ENCODE results near the gene STK32B.

Gene STK32B

GRCh38 chr4:5469861-5470260 is 418.6 kb downstream of the STK32B start:
- no peaks in the 10 kb centered on the region for H3K36me3 ChIP-seq
- TF ChIP-seq, protein P1, sequence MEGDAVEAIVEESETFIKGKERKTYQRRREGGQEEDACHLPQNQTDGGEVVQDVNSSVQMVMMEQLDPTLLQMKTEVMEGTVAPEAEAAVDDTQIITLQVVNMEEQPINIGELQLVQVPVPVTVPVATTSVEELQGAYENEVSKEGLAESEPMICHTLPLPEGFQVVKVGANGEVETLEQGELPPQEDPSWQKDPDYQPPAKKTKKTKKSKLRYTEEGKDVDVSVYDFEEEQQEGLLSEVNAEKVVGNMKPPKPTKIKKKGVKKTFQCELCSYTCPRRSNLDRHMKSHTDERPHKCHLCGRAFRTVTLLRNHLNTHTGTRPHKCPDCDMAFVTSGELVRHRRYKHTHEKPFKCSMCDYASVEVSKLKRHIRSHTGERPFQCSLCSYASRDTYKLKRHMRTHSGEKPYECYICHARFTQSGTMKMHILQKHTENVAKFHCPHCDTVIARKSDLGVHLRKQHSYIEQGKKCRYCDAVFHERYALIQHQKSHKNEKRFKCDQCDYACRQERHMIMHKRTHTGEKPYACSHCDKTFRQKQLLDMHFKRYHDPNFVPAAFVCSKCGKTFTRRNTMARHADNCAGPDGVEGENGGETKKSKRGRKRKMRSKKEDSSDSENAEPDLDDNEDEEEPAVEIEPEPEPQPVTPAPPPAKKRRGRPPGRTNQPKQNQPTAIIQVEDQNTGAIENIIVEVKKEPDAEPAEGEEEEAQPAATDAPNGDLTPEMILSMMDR (IDR thresholded peaks at IDR 0.05; ENCODE audit: low read depth, low read length), result no peak
- H3K4me1 ChIP-seq, result no peaks in the 10 kb centered on the region
- no peak overlapping the region for H3K4me3 ChIP-seq (ENCODE audit: low read depth, low read length)
- no peak for DNase-seq
- H3K9me3 ChIP-seq, result no peaks in the 10 kb centered on the region
- H3K27me3 ChIP-seq, result no peaks in the 10 kb centered on the region

- no peaks in the 10 kb centered on the region for H3K4me1 ChIP-seq
- H3K27me3 ChIP-seq, result no peaks in the 10 kb centered on the region
- H3K9me3 ChIP-seq, result no peaks in the 10 kb centered on the region
- no peak for DNase-seq
- H3K36me3 ChIP-seq, result no peaks in the 10 kb centered on the region
- TF ChIP-seq, protein P1 (IDR thresholded peaks at IDR 0.05; ENCODE audit: low read depth, low read length), result no peak
- H3K4me3 ChIP-seq (ENCODE audit: low read depth, low read length), result no peak overlapping the region
These were observed 419.3 kb downstream of the STK32B start for GRCh38 chr4:5470318-5471198.

- Histone ChIP-seq H3K4me1 (no peaks in the 10 kb centered on the region), H3K9me3 (no peaks in the 10 kb centered on the region), H3K27me3 (no peaks in the 10 kb centered on the region), H3K36me3 (no peaks in the 10 kb centered on the region), H3K4me3 (ENCODE audit: low read depth, low read length) (no peak overlapping the region)
- TF ChIP-seq, protein P1 (IDR thresholded peaks at IDR 0.05; ENCODE audit: low read depth, low read length), result no peak
- DNase-seq, result no peak
These were observed 419.9 kb downstream of the STK32B start for GRCh38 chr4:5471206-5471605.

GRCh38 chr4:5471691-5472090 is 420.4 kb downstream of the STK32B start:
- Histone ChIP-seq H3K9me3 (no peaks in the 10 kb centered on the region), H3K27me3 (no peaks in the 10 kb centered on the region), H3K4me3 (ENCODE audit: low read depth, low read length) (no peak overlapping the region), H3K4me1 (no peaks in the 10 kb centered on the region), H3K36me3 (no peaks in the 10 kb centered on the region)
- DNase-seq, result no peak
- TF ChIP-seq, protein P1 (IDR thresholded peaks at IDR 0.05; ENCODE audit: low read depth, low read length), result no peak

- Histone ChIP-seq H3K9me3 (no peaks in the 10 kb centered on the region), H3K4me1 (no peaks in the 10 kb centered on the region), H3K27me3 (no peaks in the 10 kb centered on the region), H3K4me3 (ENCODE audit: low read depth, low read length) (no peak overlapping the region), H3K36me3 (no peaks in the 10 kb centered on the region)
- TF ChIP-seq, protein P1 (IDR thresholded peaks at IDR 0.05; ENCODE audit: low read depth, low read length), result no peak
- no peak for DNase-seq
These were observed 420.9 kb downstream of the STK32B start for GRCh38 chr4:5472160-5472591.

DNA sequence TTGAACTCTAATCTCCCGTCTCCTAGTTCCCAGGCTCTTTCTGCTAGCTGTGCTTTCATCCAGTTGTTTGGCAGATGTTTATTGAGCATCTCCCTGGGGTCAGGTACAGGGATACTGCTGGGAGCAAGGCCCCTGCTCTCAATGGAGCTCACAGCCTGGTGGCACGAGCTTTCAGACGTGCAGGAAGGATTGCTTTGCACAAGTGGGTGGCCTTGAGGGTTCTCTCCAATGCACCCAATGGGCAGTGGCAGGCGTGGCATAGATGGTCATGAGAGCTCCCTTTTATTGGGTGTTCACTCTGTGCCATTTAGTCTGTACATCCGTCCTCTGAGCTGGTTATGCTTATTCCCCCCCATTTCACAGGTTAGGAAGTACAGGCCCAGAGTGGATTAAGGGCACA is 421.8 kb downstream of the STK32B start:
- Histone ChIP-seq H3K9me3 (no peaks in the 10 kb centered on the region), H3K4me1 (no peaks in the 10 kb centered on the region), H3K36me3 (no peaks in the 10 kb centered on the region), H3K27me3 (no peaks in the 10 kb centered on the region), H3K4me3 (ENCODE audit: low read depth, low read length) (no peak overlapping the region)
- TF ChIP-seq, protein P1 (IDR thresholded peaks at IDR 0.05; ENCODE audit: low read depth, low read length), result no peak
- no peak for DNase-seq

Data from BE2C (cell line).